ENCODE results near the gene SORCS2. TPM values are rescaled to one million over a fixed set of nuclear protein-coding genes. Genes with fewer than 3 reads are reported as not detected.

SORCS2 gene
- total and polyA plus RNA-seq, 2 of the 8 experiments (the other 6 are each of a cell fraction or from before 2014, with no cell fraction given): 0.36 to 1.8 TPM

GRCh38 chr4:7623468-7623867, 431.1 kb downstream of the SORCS2 start:
- CTCF ChIA-PET (ENCODE audit: partially characterized antibody): no interaction called here
- WGBS, 2 experiments (ENCODE audit: extremely low coverage in 1 of 2, insufficient coverage in 1 of 2, insufficient read length in 1 of 2, insufficient replicate concordance in 2 of 2, low coverage in 1 of 2, low lambda C conversion rate in 2 of 2, missing lambda C conversion rate in 1 of 2): 93% methylated on average over 13 of the region's 13 CpGs; no CpG with 5 or more reads in 1 of the 2 experiments
- H3K23me2 ChIP-seq (ENCODE audit: low read depth, low read length): peaks cover 4% of the 10 kb centered on the region; the same call in 1 of the 2 replicates
- TF ChIP-seq SUZ12 (IDR thresholded peaks at IDR 0.05; ENCODE audit: low read length) (no peak), POU5F1 (IDR thresholded peaks at IDR 0.05; ENCODE audit: low read depth, low read length) (no peak), CEBPB (IDR thresholded peaks at IDR 0.05; ENCODE audit: low read depth, low read length) (no peak), POLR2A (IDR thresholded peaks at IDR 0.05; ENCODE audit: control extremely low read depth in 1 of 2, low read depth in 2 of 2, low read length in 2 of 2) (no peak), POLR2AphosphoS5 (IDR thresholded peaks at IDR 0.05; ENCODE audit: low read depth, low read length) (no peak), TEAD4 (IDR thresholded peaks at IDR 0.05; ENCODE audit: low read depth, low read length) (no peak), TAF1 (IDR thresholded peaks at IDR 0.05; ENCODE audit: low read depth, low read length) (no peak), FOSL1 (IDR thresholded peaks at IDR 0.05; ENCODE audit: insufficient read depth, low read depth, low read length) (no peak), RAD21 (IDR thresholded peaks at IDR 0.05 in 1 of 2, conservative IDR thresholded peaks at IDR 0.05 in 1 of 2; ENCODE audit: low read depth in 2 of 2, low read length in 2 of 2) (no peak), CTCF (IDR thresholded peaks at IDR 0.05; ENCODE audit: control extremely low read depth in 1 of 3, insufficient read depth in 1 of 3, low read depth in 1 of 3, low read length in 3 of 3) (no peak), SIRT6 (IDR thresholded peaks at IDR 0.05; ENCODE audit: low read length) (no peak), BCL11A (IDR thresholded peaks at IDR 0.05; ENCODE audit: low read depth in 2 of 2, low read length in 2 of 2) (no peak), CBX8 (IDR thresholded peaks at IDR 0.05; ENCODE audit: borderline replicate concordance, low read depth, low read length) (no peak)

More at GRCh38 chr4:7623468-7623867, 431.1 kb downstream of the SORCS2 start:
- no peak overlapping the region for H2BK5ac ChIP-seq (ENCODE audit: low read depth, low read length)
- no peak overlapping the region for H4K91ac ChIP-seq (replicated peaks; ENCODE audit: insufficient read length, low read length)
- no peaks in the 10 kb centered on the region for H3K9me3 ChIP-seq (ENCODE audit: insufficient read depth in 2 of 2, low read depth in 1 of 2, low read length in 1 of 2)
- no peak overlapping the region for H4K5ac ChIP-seq (ENCODE audit: insufficient read length, low read depth, low read length)
- FAIRE-seq (no peak), DNase-seq (ENCODE audit: low read depth in 1 of 2, low spot score in 2 of 2) (no peak)
- no peak overlapping the region for H3K56ac ChIP-seq (replicated peaks; ENCODE audit: insufficient read length, low read depth, low read length)
- H2BK12ac ChIP-seq (ENCODE audit: low read depth, low read length): no peak overlapping the region
- peaks cover 0 to 3% of the 10 kb centered on the region in 2 experiments for H4K20me1 ChIP-seq (replicated peaks in 1 of 2; ENCODE audit: control insufficient read depth in 1 of 2, insufficient read depth in 2 of 2, low read length in 2 of 2)
- no peak overlapping the region for H3K14ac ChIP-seq (ENCODE audit: insufficient read length)
- H2AK5ac ChIP-seq (ENCODE audit: low read depth, low read length): no peak overlapping the region
- no peak overlapping the region for H3K4me3 ChIP-seq (ENCODE audit: extremely low read depth in 1 of 4, insufficient read depth in 2 of 4, low read depth in 3 of 4, low read length in 4 of 4)
- no peak overlapping the region for H2BK15ac ChIP-seq (ENCODE audit: low read length)
- H3K79me2 ChIP-seq (ENCODE audit: control insufficient read depth in 1 of 2, insufficient read depth in 2 of 2, low read length in 2 of 2): no peaks in the 10 kb centered on the region
- H3K36me3 ChIP-seq (ENCODE audit: control insufficient read depth in 2 of 4, insufficient read depth in 4 of 4, low read length in 3 of 4): no peaks in the 10 kb centered on the region
- H3K4me2 ChIP-seq (ENCODE audit: insufficient read depth in 1 of 2, low read depth in 2 of 2, low read length in 2 of 2): no peak overlapping the region
- no peak overlapping the region for H3K9ac ChIP-seq (replicated peaks in 1 of 4; ENCODE audit: extremely low read depth in 1 of 4, low read depth in 3 of 4, low read length in 3 of 4)
- H2BK20ac ChIP-seq (ENCODE audit: low read length): no peak overlapping the region
- no peak overlapping the region for H2AFZ ChIP-seq (ENCODE audit: low read length)
- POLR2A ChIA-PET (ENCODE audit: partially characterized antibody): no interaction called here
- H3K4me1 ChIP-seq (replicated peaks in 1 of 4; ENCODE audit: control insufficient read depth in 3 of 4, insufficient read depth in 4 of 4, low read length in 3 of 4): peaks cover 0 to 4% (median 0%) of the 10 kb centered on the region in 4 experiments; a peak in 1 of 7 replicates
- no peak overlapping the region for H4K8ac ChIP-seq (ENCODE audit: extremely low read depth, insufficient read depth, low read length)
- no peak overlapping the region for H3K18ac ChIP-seq (ENCODE audit: extremely low read depth, low read length)
- H3K79me1 ChIP-seq (ENCODE audit: low read depth, low read length): no peaks in the 10 kb centered on the region
- H3K23ac ChIP-seq (ENCODE audit: insufficient read length): no peak overlapping the region
- H3K27me3 ChIP-seq (replicated peaks in 1 of 4; ENCODE audit: control insufficient read depth in 3 of 4, extremely low read depth in 1 of 4, insufficient read depth in 3 of 4, low read length in 3 of 4): no peaks in the 10 kb centered on the region
- H3K4ac ChIP-seq (replicated peaks; ENCODE audit: insufficient read length, low read depth, low read length): no peak overlapping the region
- no peak overlapping the region for H3K27ac ChIP-seq (ENCODE audit: low read depth, low read length)
- no peak overlapping the region for H2BK120ac ChIP-seq (replicated peaks; ENCODE audit: low read depth, low read length)
